SK-N-DZ (cell line): ENCODE data around the gene ZNF687. TPM values are rescaled to one million over a fixed set of nuclear protein-coding genes. Genes with fewer than 3 reads are reported as not detected.
"Not testable (repeated sequence)": the region's sequence is repeated elsewhere in the genome, so short reads cannot be mapped to it uniquely, and the experiment has no call there.

Experiments used
- DNase-seq: peaks from one replicate; pipeline ENCODE4 v3.0.0-alpha.2; 2015; ENCODE audit warnings: low spot score
- polyA plus RNA-seq, 2 experiments: library from polyadenylated mRNA; depleted of rRNA; stranded (reverse); fragments of >200 nt; gene quantifications; 2 replicates each; pipeline ENCODE4 v1.2.3, GENCODE V29; 2014

ZNF687 gene
- polyA plus RNA-seq (2014; cell fraction: cytosol; rRNA removed), result 22.8 and 27.2 TPM in 2 replicates
- 22.0 and 48.0 TPM in 2 replicates for polyA plus RNA-seq (2014; cell fraction: nucleus; rRNA removed)

DNA sequence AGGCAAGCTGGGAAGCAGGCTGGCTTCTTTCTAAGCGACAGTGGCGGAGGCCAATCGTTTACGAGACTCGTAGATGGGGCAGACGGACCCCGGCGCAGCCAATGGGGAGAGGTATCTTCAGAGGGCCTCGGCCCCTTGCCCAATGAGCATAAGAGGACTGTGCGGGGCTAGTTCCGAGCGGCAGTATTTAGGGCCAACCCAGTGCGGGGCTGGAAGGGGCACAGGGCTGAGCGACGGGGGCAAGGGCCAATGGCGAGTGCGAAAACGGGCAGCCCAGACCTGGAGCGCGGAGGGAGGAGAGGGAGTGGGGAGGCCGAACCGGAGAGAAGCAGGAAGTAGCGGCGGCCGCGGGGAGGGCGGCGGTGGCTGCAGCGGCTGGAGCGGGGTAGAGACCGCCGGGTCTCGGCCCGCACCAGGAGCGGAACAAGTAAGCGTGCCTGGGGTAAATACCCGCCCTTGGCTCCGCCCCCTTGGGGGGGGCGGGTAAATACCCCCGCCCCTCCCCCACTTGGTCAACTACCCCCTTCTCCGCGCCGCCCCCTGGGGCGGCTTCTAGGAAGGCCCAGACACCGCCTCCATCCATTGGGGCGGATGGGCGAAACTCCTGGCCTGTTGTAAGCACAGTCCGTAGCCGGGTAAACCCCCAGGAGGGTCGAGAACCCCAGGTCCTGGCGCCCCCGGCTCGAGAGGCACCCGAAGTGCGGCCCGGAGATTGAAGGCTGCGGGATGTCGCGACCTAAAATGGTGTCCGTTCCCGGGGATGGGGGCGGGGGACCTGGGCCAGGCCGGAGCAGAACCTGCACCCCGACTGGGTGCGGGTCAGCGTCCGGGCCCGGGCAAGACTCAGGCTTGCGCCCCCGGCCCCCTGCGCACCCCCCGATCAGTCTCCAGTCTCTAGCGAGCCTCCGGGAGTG, at the start of gene ZNF687:
ZNF687 (plus strand) TSS at position 331 of the 914 bp plus-strand sequence. CDS start 3,993 bp downstream, outside the sequence.
- DNase-seq, result peak; percentile 100

- DNase-seq, result no peak
Observed at GRCh38 chr1:151235235-151235634, 46.9 kb upstream of the ZNF687 start.

- no peak for DNase-seq
Observed at GRCh38 chr1:151237678-151238466, 44.2 kb upstream of the ZNF687 start.

GRCh38 chr1:151238467-151238739, 43.7 kb upstream of the ZNF687 start:
- DNase-seq, result no peak

- DNase-seq, result no peak
Observed at GRCh38 chr1:151242442-151242841, 39.7 kb upstream of the ZNF687 start.

DNA sequence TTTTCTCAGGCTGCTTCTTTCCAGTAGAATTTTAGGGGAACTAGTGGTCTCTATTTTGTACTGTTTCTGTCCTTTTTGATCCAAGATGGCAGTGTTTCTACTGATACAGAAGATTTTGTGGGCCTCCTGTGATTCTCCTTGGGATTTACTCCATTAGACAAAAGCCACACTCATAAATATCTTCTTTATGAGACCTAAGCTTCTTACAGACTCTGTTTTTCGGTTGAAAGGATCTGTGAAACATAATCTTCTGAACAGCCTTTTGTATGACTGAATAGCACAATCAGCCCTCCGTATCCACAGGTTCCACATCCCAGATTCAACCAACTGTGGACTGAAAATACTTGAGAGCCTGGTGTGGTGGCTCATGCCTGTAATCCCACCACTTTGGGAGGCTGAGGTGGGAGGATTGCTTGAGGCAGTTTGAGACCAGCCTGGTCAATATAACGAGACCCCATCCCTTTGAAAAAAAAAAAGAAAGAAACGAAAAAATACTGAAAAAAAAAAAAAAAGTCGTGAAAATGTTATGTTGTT, 38.3 kb upstream of the ZNF687 start:
- DNase-seq, result no peak

DNA sequence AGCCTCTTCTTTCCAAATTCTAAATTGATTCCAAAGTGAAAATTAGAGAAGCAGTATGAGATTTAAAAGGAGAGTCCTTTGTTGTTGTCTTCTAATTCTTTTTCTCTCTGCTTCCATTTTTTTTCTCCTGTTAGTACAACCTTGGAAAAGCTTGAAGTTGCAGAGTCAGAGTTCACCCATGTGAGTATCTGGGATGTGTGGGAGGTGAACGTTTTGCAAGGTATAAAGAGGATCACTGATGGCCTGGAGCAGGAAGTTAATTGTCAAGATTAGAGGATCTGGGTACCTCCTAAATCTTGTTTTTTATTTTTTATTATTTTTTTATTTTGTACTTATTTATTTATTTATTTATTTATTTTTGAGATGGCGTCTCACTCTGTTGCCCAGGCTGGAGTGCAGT, 35.3 kb upstream of the ZNF687 start:
- no peak for DNase-seq

GRCh38 chr1:151251656-151252470, 30.2 kb upstream of the ZNF687 start:
- peak; percentile 80 for DNase-seq

DNA sequence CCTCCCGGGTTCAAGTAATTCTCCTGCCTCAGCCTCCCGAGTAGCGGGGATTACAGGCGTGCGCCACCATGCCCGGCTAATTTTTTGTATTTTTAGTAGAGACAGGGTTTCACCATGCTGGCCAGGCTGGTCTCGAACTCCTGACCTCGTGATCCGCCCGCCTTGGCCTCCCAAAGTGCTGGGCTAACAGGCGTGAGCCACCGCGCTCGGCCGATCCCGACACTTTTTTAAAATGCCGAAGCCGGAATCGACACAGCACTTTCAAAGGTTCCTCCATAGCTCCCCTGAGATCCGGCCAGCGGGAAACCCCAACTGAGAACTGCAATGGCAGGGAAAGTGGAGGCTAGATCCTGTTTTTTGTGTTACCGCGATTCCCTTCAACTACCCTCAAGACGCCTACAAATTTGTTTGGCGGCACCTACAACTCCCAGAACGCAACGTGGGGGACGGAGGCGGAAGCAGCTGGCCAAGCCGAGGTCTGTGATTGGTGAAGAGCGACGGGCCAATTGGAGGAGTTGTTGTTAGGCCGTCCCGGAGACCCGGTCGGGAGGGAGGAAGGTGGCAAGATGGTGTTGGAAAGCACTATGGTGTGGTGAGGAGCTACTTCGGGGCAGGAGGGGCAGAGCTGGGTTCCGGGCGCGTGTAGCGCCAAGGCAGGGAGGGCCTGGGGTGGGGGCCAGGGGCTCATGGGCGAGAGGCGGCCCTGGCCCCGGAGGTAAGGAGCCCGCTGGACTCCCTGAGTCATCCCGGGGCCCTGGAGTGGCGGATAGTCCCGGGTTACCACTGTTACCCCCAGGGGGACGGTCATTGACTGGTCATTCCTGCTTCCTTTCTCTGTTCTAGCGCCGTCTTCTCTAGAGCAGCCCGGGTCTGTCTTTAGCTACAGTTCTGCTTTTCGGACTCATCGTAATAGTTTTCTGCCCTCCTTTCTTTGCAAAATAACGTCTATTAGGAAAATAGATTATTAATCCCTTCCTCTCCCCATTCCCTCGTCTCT, 27.6 kb upstream of the ZNF687 start, which contains the start of gene PSMD4:
PSMD4 (plus strand) TSS at position 518 of the 997 bp plus-strand sequence; CDS start at position 567, 49 bp downstream.
- DNase-seq, result peak; percentile 99

DNA sequence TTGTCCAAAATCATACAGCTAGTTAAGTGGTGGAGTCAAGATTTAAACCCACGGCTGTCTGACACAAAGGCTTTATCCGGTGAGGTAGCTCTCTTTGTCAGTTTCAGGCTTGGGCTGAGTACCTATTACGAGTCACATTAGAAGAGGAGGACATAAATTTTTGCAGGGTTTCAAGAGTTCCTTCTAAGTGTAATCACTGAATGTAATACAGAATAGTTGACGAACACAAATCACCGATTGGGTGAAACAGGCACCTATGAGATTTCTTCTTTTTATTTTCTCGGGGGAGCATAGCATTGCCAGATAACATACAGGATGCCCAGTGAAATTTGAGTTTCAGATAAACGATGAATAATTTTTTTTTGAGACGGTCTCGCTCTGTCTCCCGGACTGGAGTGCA, 26.7 kb upstream of the ZNF687 start:
- DNase-seq, result no peak

DNA sequence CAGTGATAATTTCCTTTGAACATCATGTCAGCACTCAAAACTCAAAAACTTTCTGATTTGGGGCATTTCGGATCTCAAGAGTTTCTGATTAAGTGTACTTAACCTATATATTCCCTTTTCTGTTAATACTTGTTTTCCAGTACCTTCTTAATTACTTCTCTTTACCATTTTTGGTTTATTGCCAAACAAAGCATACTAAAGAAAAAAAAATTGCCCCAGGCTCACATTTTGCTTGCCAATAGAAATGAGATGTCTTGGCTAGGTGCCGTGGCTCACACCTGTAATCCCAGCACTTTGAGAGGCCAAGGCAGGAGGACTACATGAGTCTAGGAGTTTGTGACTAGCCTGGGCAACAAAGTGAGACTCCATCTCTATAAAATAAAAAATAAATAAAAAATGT, 22.7 kb upstream of the ZNF687 start:
- no peak for DNase-seq

DNA sequence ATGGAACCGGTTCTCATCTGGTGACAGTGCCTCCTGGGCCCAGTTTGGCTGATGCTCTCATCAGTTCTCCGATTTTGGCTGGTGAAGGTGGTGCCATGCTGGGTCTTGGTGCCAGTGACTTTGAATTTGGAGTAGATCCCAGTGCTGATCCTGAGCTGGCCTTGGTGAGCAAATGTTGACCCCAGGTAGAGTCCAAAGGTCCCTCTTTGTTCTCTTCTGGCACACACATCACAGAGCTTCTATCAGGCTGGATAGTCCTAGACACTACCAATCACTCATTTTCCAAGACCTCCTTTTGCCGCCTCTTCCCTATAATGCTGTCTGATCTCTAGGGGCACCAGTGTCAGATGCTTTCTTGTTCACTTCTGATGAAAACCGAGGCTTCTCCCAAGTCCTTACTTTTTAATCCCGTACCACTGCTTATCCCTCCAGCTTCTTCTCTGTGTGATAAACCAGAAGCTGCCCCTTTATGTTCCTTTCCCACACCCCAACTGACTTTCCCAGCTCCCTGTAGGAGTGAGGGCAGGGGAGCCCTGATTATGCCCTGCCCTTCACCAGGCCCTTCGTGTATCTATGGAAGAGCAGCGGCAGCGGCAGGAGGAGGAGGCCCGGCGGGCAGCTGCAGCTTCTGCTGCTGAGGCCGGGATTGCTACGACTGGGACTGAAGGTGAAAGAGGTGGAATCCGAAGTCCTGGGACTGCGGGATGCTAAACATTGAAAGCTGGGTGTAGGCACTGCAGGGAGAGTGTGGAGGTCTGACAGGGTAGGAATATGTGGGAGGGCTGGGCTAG, 16.5 kb upstream of the ZNF687 start:
- no peak for DNase-seq

DNA sequence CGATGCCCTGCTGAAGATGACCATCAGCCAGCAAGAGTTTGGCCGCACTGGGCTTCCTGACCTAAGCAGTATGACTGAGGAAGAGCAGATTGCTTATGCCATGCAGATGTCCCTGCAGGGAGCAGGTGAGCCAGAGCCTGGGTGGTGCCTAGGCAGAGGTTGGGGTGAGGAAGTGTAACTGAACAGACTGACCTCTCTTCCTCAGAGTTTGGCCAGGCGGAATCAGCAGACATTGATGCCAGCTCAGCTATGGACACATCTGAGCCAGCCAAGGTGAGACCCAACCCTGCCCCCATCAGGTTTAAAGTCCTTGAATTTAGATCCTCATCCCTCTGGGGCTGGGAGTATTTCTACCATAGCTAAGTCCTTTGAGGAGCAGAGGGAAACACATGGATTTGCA, 15.8 kb upstream of the ZNF687 start:
- no peak for DNase-seq

- no peak for DNase-seq
Observed at GRCh38 chr1:151266821-151267220, 15.3 kb upstream of the ZNF687 start.

- DNase-seq, result no peak
Observed at GRCh38 chr1:151267760-151268159, 14.3 kb upstream of the ZNF687 start.

GRCh38 chr1:151273924-151274466, 8.1 kb upstream of the ZNF687 start:
- no peak for DNase-seq

DNA sequence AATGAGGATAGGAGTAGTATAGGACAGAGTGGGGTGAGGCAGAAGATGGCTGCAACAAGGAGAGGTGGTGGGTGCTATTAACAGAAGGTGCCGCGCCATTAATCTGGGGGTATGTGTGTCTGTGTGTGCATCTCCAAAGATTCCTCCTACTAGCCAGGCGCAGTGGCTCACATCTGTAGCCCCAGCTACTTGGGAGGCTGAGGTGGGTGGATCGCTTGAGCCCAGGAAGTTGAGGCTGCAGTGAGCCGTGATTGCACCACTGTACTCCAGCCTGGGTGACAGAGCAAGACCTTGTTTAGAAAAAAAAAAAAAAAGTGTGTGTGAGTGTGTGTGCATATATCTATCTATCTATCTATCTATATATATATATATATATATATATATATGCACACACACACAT, 6.8 kb upstream of the ZNF687 start:
- not testable (repeated sequence) for DNase-seq

DNA sequence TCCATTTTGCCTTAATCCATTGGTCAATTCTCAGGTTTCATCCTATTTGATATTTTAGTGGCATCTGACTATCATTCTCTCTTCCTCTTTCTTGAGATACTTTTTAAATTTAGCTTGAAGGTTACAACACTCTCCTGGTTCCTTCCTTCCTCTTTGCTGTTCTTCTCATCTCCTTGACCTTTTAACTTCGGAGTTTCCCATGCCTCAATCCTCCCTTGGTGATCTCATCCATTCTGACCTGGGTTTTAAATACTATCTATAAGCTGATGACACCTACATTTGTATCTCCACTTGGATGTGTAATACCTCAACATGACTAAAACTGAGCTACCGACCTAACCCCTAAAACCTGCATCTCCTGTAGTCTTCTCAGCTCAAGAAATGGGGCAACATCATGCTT, 4.8 kb upstream of the ZNF687 start:
- no peak for DNase-seq
